ENCODE results near the gene BMP6.
"Not testable (repeated sequence)": the region's sequence is repeated elsewhere in the genome, so short reads cannot be mapped to it uniquely, and the experiment has no call there.

The BMP6 gene

DNA sequence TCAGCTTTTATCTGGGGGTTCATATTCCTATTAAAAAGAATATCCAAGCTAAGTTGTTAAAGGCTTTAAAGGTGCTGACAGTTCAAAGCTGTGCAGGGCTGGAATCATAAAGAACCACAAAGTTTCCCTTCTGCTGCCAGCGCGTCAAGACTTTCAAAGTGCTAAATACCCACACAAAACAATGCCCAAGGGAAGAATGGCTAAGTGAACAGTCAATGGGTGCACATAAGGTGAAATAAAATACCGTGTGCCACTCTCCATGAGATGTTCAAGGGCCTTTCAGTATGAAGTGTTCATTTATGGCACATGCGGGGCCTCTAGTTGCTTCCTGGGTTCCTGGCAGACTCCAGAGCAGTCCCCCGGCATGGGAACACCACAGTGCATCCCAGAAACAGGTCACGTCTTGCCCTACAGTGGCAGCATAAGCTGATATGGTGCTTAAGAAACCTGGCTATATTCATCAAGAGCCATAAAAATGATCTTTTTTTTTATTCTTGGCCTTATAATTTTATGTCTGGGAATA lies 170.6 kb downstream of the BMP6 start:
- H3K27me3 Mint-ChIP-seq = no peaks in the 10 kb centered on the region
- H3K4me3 Mint-ChIP-seq = no peak overlapping the region

DNA sequence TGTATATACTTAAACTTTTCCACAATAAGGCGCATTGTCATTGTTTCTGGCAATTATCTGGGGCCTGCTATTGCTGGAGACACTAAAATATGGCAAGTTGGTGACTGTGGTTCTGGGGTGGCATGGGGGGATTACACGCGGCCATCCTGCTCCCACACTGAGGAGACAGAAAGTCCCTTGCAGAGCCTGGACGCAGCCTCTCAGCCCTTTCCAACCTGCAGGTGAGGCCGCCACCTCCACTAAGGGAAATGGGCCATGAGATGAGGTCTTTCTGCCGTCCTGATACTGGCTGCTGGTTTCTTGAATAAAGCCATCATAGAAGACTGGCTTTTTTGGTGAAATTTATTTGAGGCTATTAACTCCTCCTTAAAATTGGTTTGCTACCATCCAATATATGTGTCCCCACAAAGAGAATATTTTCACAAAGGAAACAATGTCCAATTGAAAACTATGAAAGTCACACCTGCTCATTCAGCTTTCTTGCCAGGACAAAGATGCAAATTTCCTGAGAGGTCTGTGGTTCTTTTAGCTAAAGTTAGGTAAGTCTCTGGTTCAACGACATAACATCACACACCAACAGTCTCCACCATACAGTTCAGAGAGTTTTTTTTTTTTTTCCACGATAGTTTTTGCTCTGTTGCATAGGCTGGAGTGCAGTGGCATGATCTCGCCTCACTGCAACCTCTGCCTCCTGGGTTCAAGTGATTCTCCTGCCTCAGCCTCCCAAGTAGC lies 171.7 kb downstream of the BMP6 start:
- H3K9me3 Mint-ChIP-seq = no peaks in the 10 kb centered on the region
- no peaks in the 10 kb centered on the region for H3K4me1 Mint-ChIP-seq (ENCODE audit: low read depth)
- no peak overlapping the region for H3K4me3 Mint-ChIP-seq
- peaks cover 90% of the 10 kb centered on the region for H3K36me3 Mint-ChIP-seq (ENCODE audit: low read depth)
- no peaks in the 10 kb centered on the region for H3K27me3 Mint-ChIP-seq
- H3K27ac Mint-ChIP-seq = no peak overlapping the region

More for the DNA sequence above, 170.6 kb downstream of the BMP6 start:
- Mint-ChIP-seq H3K4me1 (ENCODE audit: low read depth) (no peaks in the 10 kb centered on the region), H3K36me3 (ENCODE audit: low read depth) (peaks cover 90% of the 10 kb centered on the region), H3K27ac (no peak overlapping the region), H3K9me3 (no peaks in the 10 kb centered on the region)

DNA sequence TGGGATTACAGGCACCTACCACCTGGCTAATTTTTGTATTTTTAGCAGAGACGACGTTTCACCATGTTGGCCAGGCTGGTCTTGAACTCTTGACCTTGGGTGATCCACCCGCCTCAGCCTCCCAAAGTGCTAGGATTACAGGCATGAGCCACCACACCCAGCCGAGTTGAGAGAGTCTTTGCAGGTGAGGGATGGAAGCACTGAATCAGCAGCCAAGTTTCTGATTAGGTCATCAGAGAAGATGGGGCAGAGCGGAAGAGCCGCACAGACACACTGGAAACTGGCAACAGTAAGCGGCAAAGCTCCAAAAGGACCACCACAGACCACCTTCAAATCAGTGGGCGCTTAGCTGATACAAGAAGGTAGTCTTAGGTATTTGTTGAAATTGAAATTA lies 172.3 kb downstream of the BMP6 start:
- not testable (repeated sequence) for H3K4me3 Mint-ChIP-seq; H3K9me3 Mint-ChIP-seq; H3K27ac Mint-ChIP-seq; H3K4me1 Mint-ChIP-seq (ENCODE audit: low read depth); H3K27me3 Mint-ChIP-seq
- peaks cover 92% of the 10 kb centered on the region for H3K36me3 Mint-ChIP-seq (ENCODE audit: low read depth)

DNA sequence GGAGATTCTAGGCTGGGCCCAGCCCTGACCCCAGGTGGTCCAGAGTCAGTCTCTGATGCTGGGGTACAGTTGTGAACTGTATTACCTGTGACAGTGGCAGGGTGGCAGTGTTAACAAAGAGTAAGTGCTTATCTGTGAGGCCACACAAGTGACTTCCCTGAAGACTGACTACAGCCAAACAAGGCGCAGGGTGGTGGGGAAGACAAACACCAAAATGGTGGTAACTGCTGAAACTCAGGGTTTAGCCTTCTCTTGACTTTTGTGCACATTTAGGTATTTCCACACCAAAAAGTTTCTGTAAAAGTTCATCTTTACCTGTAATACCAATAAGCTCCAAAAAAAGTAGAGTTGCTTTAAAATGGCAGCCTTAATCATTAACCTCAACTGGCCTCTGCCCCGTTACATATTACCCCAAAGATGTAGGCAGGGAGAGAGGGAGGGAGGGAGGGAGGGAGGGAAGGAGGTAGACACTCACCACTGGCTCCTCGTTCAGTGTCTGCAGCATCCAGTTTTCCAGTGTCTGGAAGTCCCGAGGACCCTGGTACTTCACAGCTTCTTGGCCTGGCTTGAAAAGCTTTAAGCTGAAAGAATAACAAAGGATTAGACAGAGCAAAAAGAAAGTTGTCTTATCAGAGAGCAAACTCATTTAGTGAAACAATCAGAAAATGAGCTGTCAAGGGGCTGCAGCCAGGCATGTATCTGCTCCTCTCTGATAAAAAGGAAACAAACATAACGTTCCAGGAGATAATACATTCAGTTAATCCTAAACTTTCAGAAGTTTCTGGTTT lies 173.4 kb downstream of the BMP6 start:
- Mint-ChIP-seq H3K27ac (no peak overlapping the region), H3K36me3 (ENCODE audit: low read depth) (peaks cover 91% of the 10 kb centered on the region), H3K4me1 (ENCODE audit: low read depth) (no peaks in the 10 kb centered on the region), H3K4me3 (no peak overlapping the region), H3K27me3 (no peaks in the 10 kb centered on the region), H3K9me3 (no peaks in the 10 kb centered on the region)

DNA sequence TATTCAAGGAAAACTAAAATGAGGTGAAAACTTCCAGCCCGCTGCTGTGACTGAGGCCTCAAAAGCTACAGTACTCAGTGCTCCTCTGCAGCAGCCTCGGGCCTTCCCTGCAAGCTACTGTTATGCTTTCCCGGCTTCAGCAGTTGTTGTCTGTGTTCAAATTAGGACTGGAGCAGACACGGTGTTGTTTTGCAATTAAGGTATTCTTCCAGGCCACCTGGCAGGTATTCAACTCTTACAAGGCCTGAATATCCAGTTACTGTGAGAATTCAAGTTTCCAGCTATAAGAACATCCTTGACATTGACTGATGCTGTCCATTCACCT lies 174.0 kb downstream of the BMP6 start:
- Mint-ChIP-seq H3K9me3 (no peaks in the 10 kb centered on the region), H3K27ac (no peak overlapping the region), H3K4me3 (no peak overlapping the region), H3K27me3 (no peaks in the 10 kb centered on the region), H3K4me1 (ENCODE audit: low read depth) (no peaks in the 10 kb centered on the region), H3K36me3 (ENCODE audit: low read depth) (peaks cover 91% of the 10 kb centered on the region)

DNA sequence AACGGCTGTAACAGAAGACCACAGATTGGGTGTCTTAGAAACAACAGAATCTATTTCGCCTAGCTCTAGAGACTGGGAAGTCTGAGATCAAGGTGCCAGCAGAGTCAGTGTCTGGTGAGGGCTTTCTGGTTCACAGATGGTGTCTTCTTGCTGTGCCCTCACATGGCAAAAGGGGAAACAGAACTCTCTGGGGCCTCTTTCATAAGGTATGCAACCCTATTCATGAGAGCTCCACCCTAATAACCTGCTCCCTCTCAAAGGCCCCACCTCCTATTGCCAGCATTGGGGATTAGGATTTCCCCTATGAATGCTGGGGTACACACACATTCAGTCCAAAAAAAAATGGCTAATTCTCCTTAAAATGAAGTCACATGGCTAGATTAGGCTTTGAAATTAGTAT lies 174.7 kb downstream of the BMP6 start:
- Mint-ChIP-seq H3K4me3 (no peak overlapping the region), H3K36me3 (ENCODE audit: low read depth) (peaks cover 89% of the 10 kb centered on the region), H3K4me1 (ENCODE audit: low read depth) (no peaks in the 10 kb centered on the region), H3K27me3 (no peaks in the 10 kb centered on the region), H3K27ac (no peak overlapping the region), H3K9me3 (no peaks in the 10 kb centered on the region)

DNA sequence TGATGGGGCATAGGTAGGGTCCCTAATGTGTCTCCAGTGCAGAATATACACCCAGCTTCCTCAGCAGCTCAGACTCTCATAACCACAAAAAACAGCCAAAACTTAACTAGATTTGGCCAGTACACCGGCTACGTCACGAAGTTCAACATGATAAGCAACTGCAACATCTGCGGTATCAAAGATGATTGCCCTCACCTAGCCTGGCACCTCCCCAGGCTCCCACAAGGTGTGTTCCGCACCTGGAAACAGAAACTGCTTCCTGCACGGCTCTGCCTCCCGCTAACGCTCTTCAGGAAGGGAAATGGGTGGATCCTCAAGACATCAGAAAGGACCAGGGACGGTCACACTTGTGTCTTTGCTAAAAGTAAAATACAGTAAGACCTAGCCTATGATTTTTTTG lies 175.2 kb downstream of the BMP6 start:
- peaks cover 84% of the 10 kb centered on the region for H3K36me3 Mint-ChIP-seq (ENCODE audit: low read depth)
- no peaks in the 10 kb centered on the region for H3K27me3 Mint-ChIP-seq
- no peak overlapping the region for H3K27ac Mint-ChIP-seq
- no peaks in the 10 kb centered on the region for H3K4me1 Mint-ChIP-seq (ENCODE audit: low read depth)
- no peaks in the 10 kb centered on the region for H3K9me3 Mint-ChIP-seq
- H3K4me3 Mint-ChIP-seq = no peak overlapping the region

DNA sequence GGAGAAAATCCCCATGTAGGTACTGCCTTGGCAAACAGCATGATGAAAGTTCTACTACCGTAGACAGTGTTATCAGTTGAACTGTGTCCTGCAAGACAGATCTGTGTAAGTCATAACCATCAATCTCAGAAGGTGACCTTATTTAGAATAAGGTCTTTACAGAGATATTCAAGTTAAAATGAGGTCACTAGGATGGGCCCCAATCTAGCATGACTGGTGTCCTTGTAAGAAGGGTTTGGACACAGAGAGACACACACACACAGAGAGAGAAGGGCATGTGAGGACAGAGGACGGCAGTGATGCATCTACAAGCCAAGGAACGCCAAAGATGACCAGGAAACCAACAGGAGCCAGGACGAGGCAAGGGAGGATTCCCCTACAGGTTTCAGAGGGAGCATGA lies 175.9 kb downstream of the BMP6 start:
- Mint-ChIP-seq H3K4me1 (ENCODE audit: low read depth) (no peaks in the 10 kb centered on the region), H3K27me3 (no peaks in the 10 kb centered on the region), H3K9me3 (no peaks in the 10 kb centered on the region), H3K27ac (no peak overlapping the region), H3K36me3 (ENCODE audit: low read depth) (peaks cover 84% of the 10 kb centered on the region), H3K4me3 (no peak overlapping the region)

DNA sequence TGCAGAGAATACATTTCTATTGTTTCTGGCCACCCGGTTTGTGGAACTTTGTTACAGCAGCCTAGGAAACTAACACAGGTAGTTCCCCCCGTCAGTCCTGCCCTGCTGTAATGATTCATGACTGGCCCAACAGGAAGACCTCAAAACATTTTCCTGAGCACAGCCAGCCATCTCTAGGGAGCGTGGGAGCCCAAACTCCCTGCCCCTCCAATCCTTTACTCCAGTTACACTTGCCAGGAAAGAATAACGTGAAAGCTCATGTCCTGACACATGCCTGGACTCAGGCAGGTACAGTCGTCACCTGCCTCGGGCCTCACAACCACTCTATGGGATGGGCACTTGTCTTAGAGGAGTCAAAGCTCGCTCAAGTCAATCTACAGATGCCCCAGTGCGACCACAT lies 176.3 kb downstream of the BMP6 start:
- Mint-ChIP-seq H3K4me3 (no peak overlapping the region), H3K9me3 (no peaks in the 10 kb centered on the region), H3K4me1 (ENCODE audit: low read depth) (no peaks in the 10 kb centered on the region), H3K27ac (no peak overlapping the region), H3K27me3 (no peaks in the 10 kb centered on the region), H3K36me3 (ENCODE audit: low read depth) (peaks cover 82% of the 10 kb centered on the region)

DNA sequence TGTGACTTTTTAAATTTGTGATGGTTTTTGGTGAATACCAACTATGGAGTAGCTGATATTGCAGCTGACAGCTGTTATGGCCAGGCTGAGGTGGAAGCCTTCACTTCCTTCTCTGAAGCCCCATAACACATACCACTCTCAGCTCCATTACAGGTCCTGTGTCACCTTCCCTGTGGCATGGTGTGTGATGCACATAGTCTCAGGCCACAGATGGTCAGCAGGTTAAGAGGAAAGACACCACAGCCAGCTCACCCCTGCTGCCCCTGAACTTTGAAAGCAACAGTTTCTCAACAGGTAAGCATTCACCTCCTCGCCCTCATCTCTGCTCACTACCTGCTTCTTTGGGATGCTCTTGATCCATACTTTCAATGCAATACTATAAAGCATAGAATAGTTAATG lies 177.0 kb downstream of the BMP6 start:
- Mint-ChIP-seq H3K36me3 (ENCODE audit: low read depth) (peaks cover 81% of the 10 kb centered on the region), H3K9me3 (no peaks in the 10 kb centered on the region), H3K4me3 (no peak overlapping the region), H3K4me1 (ENCODE audit: low read depth) (peaks cover 5% of the 10 kb centered on the region), H3K27me3 (no peaks in the 10 kb centered on the region), H3K27ac (no peak overlapping the region)

DNA sequence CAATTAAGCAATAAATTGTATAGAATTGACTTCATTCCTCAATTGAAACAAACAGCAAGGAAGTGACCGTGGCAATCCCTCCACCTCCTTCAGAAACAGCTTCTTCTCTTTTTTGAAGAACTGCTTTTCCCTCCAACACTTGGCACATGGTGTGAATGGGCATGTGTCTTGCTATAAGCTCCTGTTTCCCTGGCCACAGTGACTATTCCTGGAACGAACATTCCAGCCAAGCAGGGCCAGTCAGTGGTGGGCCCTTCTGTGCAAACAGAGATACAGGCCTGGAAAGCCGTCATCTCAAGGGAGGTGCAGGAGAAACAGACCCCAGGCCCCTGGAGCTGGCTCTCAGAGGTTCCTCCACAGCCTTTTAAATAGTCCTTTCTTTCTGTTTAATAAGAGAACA lies 177.8 kb downstream of the BMP6 start:
- Mint-ChIP-seq H3K9me3 (no peaks in the 10 kb centered on the region), H3K36me3 (ENCODE audit: low read depth) (peaks cover 76% of the 10 kb centered on the region), H3K27ac (no peak overlapping the region), H3K27me3 (no peaks in the 10 kb centered on the region), H3K4me1 (ENCODE audit: low read depth) (peaks cover 8% of the 10 kb centered on the region), H3K4me3 (no peak overlapping the region)

DNA sequence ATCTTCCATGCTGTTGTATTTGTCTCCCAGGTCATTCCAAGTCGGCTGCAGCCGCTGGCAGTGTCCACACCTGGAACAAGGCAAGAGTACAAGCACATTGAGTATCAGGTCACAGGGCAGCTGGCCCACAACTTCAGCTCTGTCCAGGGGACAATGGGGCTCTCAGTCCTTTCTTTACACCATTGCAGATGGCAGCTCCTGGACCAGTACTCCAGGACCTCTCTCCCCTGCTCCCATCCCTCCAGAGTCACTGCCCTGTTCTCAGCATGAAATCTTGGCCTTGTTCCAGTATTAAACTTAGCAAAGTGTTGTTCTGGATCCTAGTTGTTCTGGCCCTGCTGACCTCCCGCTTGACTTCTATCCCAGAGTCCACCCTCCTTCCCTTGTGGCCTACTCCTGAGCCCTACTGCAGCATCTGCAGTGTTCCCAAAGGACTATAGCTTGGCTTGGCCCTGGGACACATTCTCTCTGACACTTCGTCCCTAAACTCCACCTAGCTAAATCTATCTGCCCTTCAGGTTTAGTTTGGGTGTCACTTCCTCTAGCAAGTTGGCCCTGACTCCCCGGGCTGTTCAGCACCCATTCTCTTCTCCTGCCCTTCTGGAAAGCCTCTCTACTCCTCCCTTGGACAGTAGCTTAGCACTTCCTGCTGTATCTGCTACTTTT lies 178.9 kb downstream of the BMP6 start:
- Mint-ChIP-seq H3K27me3 (no peaks in the 10 kb centered on the region), H3K27ac (no peak overlapping the region), H3K36me3 (ENCODE audit: low read depth) (peaks cover 77% of the 10 kb centered on the region), H3K9me3 (no peaks in the 10 kb centered on the region), H3K4me1 (ENCODE audit: low read depth) (peaks cover 11% of the 10 kb centered on the region), H3K4me3 (no peak overlapping the region)

DNA sequence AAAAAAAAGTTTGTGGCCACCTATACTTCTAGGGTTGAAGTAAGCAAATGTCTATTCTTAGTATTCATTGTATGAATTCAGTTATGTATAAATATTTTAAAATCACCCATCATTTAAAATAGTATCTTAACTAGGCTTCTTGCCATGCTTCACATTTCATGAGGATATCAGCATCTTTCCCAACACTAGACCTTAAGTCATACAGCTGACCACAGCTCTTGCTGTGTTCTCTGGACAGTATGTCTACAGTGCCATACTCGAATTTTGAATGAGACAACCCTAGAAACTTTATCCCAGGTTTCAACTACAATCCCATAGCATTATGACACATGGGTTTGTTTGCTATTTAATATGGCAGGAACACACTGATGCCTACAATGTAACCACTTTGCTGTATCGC lies 179.5 kb downstream of the BMP6 start:
- peaks cover 71% of the 10 kb centered on the region for H3K36me3 Mint-ChIP-seq (ENCODE audit: low read depth)
- no peaks in the 10 kb centered on the region for H3K27me3 Mint-ChIP-seq
- H3K4me1 Mint-ChIP-seq (ENCODE audit: low read depth) = peaks cover 11% of the 10 kb centered on the region
- no peak overlapping the region for H3K4me3 Mint-ChIP-seq
- H3K27ac Mint-ChIP-seq = no peak overlapping the region
- H3K9me3 Mint-ChIP-seq = no peaks in the 10 kb centered on the region

DNA sequence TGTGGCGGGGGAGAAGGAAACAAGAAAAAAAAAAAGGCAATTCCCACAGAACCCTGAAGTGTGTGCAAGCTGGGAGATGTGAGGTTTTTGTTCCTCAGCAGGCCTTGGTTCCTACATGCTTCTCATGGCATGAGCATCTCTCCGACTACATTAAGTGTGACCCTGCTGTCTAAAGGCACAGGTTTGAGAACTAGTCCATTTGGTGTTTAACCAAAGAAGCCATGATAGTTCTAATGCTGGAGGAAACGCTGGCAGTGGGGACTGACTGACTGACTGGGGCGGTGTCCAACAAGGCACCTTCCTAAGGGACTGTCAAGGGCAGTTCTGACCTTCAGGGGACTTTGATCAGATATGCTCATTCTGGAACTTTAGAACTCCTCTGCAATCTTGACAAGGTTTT lies 180.8 kb downstream of the BMP6 start:
- Mint-ChIP-seq H3K4me3 (no peak overlapping the region), H3K36me3 (ENCODE audit: low read depth) (peaks cover 60% of the 10 kb centered on the region), H3K9me3 (no peaks in the 10 kb centered on the region), H3K27me3 (no peaks in the 10 kb centered on the region), H3K4me1 (ENCODE audit: low read depth) (peaks cover 15% of the 10 kb centered on the region), H3K27ac (no peak overlapping the region)

DNA sequence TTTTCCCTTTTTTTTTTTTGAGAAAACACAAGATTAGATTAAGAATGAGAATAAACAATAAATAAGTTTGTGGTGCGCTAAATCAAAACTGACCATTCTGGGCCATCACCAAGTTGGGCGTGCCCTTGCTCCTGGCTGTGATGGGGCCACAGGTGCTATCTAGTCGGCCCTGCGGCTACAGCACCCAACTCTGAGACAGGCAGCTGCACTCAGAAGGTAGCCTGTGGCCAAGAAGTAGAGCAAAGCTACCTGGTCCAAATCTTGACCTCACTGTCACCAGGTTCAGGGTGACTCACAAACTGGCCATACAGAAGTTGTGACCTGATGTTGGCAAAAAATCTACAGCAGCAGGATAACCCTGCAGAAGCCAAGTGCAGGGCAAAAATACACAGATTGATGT lies 181.3 kb downstream of the BMP6 start:
- peaks cover 15% of the 10 kb centered on the region for H3K4me1 Mint-ChIP-seq (ENCODE audit: low read depth)
- no peak overlapping the region for H3K4me3 Mint-ChIP-seq
- H3K27ac Mint-ChIP-seq = no peak overlapping the region
- no peaks in the 10 kb centered on the region for H3K27me3 Mint-ChIP-seq
- H3K9me3 Mint-ChIP-seq = no peaks in the 10 kb centered on the region
- peaks cover 55% of the 10 kb centered on the region for H3K36me3 Mint-ChIP-seq (ENCODE audit: low read depth)
